ENCODE data around the gene ADI1.
"Not testable (repeated sequence)": the region's sequence is repeated elsewhere in the genome, so short reads cannot be mapped to it uniquely, and the experiment has no call there.

ADI1 gene

DNA sequence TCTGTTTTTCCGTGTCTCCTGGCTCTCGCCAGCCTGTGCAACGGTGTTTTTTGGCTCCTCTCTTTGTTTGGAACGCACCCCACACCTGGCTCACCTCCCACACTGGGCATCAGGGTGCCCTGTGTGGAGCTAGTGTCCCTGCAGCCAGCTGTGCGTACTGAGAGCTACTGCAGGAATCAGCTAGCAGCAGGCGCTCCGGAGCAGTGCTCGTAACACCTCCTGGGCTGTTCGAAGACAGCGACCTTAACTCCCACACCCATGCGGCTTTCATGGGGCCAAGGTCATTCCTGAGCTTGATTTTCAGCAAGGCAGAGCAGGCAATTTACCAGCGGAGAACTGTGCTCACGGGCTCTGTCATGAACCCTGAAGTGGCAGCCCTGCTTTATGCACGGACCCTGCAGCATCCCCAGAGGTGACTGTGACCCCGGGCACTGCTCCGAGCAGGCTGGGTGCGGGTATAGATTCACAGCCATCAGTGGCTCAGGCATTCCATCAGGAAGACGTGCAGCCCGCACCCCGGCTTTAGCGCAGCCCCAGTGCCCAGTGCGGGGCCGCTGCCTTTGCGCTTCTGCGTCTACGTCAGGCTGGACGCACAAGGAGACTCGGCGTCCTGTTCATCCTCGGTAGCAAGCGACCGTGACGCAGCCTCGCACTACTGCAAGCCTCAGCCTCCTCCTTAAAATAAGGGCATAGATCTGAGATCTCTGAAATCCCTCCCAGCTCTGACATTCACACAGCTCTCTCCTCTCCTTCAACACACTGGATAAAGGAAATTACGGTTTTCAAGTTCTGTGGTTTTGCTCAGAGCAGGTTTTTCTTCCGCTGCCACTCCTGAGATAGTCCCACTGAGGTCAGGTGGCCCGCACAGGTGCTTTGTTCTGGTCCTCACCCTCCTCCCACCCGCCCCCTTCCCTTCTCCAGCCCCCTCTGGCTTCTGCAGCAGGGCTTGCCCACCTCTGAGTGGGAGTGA lies 58.2 kb downstream of the ADI1 start:
- no peak for DNase-seq

DNA sequence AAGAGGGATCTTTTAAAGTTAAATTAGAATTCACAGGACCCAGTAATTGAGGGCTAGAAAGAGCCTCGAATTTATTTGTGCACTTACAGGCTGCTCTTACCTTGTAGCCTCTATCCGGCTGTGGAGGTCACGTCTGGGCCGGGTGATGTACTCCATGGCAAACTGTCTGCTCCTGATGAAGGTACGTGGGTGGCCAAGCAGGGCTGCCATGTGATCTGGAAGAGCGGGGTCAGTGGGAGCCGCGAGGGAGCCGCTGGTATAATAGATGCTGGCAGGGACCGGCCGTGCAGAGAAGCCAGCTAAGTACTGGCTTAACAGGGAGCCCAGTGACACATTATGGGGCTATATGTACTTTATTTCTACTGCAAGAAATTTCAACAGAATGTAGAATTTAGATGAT lies 59.2 kb downstream of the ADI1 start:
- DNase-seq, result no peak

DNA sequence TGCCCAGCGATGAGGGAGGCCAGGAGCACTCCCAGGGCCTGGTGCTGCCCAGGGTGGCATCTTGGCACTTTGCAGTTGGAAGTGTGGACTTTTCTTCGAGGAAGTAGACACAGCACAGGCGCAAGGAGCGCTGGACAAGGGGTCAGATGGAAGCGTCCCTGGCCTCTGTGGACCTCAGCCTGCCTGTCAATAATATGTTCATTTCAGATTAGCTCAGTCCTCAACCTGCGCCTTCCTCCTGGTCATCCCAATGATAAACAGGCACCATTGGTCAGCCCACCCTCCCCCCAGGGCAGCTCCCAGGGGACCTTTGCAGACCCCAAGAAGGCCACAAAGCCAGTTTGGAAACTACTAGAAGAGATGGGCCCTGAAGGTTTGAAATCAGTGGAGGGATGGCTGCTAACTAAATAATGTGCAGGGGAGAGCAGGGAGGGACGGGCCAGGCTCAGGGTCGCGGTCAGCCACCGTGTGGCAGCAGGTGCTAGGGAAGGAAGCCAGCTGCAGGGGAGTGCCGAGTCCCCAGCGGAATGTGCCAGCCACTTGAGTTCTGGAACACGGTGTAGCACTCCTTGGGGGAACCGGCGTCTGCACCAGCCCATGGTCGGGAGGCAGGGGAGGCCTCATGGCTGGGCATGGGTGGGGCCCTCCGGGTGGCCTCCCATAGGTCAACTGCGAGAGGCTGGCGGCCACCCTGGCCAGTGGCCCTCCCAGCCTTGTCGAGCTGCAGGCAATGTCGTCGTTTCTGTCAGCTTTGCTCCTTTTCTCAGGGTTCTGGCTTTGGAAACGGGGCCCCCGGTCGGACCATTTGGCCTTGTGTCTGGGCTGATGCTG lies 59.9 kb downstream of the ADI1 start:
- no peak for DNase-seq

DNA sequence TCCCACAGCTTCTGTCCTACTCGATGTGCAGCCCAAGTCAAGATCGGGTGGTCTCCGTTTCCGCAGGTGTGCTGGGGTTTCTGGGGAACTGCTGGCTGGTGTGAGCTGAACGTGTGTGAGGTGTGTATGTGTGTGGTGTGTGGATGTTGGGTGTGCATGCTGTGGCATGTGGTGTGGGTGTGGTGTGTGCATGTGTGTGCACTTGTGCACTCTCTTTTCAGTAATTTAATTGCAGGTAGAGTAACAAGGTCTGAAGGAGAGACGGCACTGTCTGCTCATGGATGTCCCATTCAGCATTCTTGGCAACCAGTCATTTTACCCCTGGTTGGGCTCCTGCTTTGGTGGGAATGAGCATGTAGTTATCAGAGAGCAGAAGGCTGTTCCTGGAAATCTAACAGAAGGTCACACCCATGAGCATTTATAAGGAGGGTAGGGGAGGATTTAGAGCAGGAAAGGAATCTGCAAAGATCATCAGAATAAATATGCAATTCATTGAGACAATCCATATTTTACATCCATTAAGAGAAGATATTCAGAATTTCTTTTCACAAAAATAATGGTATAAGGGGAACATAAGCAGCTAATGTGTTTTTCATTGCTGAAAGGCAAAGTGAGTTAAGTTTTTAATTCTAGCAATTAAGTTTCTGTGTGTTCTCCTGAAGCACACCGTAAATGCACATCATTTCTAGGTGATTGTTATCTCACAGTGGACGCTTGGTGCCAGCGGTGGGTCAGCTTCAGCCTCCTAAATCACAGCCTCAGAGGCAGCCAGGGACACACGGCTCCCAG lies 60.7 kb downstream of the ADI1 start:
- DNase-seq, result no peak

DNA sequence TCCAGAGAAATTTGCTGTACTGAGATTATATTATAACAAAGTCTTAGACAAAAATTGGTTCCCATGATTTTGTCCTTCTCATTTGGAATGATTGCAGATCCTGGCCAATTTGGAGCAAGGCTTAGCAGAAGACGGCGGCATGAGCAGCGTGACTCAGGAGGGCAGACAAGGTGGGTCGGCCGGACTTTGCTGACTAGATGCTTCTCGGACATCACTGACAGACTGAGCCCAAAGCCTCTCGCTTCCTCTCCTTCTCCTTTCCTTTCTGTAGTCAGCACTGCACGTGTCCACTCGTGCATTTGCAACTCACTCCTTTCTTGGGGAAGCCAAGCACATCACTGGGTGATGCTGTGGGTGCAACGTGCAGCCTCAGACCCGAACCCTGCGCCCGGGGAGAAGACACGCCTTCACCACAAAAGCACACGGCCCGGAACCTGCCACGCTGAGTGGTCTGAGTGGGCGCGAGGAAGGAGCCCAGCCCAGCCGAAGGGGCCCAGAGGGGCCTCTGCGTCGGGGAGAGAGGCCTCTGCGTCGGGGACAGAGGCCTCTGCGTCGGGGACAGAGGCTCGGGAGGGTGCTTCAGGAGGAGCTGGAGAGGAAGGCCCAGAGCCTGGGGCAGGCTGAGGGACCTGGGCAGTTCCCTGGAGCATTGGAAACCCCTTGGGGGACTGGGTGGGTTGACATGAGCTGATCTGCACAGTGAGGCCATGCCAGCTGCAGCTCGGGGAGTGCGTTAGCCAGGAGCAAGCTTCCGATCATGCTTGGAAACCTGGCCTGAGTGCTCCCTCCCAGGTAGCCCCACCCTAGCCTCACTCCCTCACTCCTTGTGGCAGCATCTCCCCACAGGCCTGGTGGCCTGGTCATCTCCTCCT lies 61.6 kb downstream of the ADI1 start:
- no peak for DNase-seq

DNA sequence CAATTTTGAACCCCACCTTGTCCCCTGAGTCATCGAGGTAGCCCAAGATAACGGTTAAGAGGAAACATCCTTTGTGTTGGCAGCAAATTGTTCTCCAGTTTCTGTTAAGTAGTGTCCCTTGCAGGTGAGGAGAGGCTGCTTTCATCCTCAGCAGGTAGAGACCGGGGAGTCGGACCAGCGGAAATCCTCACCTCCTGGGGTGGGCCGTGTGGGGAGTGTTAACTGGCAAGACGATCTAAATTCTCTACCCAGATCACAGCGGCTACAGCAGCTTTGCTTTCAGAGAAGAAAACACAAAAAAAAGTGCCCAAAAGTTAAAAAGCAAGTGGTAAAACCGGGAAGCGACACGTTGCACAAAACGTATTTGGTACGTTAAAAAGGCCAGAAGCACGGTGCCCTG lies 63.2 kb downstream of the ADI1 start:
- no peak for DNase-seq

DNA sequence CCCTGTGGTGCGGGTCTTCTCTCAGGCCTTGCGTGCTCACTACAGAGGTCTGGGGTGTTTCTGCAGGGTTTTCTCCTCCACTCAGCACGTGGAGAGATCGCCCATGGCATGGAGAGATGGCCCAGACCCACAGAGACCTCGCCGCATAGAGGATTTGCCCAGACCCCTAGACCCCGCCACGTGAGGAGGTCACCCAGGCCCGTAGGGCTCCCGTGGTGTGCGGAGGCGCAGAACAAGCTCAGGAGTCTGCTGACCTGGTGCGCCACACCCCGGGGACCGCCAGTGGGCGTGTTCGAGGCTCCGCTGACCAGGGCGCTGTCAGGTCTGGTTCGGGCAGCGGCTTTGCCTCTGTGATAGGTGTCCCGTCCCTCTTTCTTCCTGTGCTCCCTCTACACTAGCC lies 64.5 kb downstream of the ADI1 start:
- DNase-seq, result no peak

DNA sequence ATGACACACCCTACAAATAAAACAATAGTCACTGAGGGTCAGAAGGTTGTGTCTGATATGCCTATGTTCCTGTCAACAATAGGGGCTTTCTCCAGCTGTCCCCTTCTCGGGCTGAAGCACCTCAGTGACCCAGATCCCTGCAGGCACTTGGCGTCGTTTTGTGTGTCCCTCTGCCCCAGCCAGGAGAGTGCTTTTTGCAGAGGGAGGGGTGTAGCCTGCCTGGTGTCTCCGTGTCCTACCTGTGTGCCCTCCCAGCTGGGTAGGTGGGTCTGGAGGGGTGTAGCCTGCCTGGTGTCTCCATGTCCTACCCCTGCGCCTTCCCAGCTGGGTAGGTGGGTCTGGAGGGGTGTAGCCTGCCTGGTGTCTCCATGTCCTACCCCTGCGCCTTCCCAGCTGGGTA lies 65.3 kb downstream of the ADI1 start:
- DNase-seq, result not testable (repeated sequence)

DNA sequence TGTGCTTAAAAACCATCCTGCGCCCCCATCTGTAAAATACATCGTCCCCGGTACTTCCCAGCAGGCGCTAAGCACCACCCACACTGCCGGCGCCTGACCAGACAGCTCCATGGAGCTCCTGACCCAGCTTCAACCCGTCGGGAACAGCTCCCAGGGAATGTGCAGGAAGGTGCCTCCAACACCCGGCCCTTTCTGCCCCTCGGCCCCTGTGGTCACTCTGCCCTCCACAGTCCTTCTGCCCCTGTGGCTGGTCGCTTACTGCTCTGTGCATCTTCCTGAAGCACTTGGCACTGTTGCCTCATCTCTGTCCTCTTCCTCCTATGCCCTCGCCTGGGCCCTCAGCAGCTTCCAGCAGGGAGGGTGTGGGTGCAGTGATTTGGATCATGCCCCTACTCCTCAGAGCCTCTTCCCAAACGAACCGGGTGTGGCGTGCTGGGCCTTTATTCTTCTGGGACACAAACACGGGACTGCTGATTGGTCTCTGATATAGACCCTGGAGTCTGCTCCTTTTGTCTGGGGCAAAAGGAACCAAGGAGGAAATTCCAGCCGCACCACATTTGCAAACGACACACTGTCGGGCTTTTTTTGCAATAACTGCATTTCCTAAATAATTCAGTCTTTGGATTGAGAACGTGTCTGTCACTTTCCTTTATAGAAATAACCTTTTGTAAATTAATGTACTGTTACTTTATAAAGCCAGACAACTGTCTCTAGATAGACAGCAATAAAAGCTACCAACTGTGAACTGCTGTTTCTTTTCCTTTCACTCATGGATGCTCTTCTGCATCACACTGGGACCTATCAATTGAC lies 65.9 kb downstream of the ADI1 start:
- DNase-seq, result no peak

DNA sequence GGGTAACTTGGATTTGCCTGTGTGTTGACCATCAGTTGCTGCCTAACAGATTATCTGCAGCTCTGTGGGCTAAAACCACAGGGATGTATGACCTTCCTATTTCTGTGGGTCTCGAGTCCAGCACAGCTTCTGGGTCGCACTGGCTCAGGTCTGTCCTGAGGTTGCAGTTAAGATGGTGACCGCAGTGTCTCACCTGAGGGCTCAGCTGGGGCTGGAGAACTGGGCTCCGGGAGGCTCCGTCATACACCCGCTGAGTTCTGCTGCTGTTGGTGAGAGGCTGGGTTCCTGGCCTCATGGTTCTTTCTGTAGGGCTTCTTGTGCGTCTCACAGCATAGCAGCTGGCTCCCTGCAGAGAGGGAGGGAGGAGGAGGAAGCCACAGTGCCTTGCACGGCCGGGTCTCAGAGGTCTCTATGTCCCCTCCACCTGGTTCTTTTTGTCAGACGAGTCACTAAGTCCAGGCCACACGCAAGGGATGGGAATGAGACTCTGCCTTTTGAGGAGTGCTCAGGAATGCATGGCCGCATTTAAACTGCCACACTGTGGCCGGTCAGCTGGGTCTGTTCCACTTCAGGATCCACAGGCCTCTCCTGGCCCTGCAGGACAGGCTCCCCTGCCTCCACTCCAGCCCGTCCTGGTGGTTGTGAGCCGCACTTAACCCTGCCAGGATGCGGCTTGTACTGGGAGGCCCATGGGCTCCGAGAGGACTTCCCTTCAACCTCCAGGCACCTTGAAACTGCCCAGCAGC lies 67.2 kb downstream of the ADI1 start:
- DNase-seq, result no peak

DNA sequence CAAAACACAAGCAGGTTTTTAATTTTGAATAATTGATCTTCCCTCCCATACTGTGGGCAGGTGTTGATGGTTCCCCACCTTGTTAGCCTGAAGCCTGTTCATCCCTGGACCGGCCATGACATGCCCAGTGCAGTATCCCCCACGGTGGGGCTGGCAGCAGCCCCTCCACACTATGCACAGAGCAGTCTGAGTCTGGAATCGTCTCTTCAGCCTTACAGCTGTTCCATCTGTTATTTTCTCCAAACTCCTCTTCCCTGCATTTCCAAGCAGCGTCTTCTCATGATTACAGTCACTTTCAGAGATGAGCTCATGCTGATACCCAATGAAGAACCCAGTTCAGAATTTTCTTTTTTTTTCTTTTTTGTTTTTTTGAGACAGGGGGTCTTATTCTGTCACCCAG lies 68.2 kb downstream of the ADI1 start:
- DNase-seq, result no peak

DNA sequence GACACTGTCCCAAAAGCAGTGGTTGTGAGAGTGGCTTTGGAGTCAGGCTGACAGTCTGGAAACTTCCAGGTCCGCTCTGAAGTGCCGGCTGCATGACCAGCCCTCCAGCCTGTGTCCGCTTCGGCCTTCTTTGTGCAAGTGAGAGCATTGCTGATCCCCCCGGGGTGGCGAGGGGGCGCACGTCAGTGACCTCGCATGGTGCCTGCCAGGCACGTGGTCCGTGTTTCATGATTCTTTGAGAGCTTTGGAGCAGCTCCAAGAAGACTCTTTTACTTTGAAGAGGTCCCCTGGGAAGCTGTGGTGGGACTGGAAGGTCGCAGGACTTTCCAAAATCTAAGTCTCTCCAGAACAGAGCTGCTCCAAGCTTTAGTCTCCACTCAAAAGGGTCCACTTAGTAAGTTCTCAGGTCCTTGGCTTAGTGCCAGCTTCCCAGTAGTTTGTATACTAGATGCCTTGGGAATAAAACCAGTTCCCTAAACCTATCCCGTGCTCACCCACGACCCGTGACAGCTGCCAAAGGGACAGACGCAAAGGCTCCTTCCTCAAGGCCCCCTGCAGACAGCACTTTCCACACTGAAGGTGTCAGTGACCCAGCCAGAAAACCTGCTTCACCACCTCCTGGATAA lies 68.8 kb downstream of the ADI1 start:
- no peak for DNase-seq

DNA sequence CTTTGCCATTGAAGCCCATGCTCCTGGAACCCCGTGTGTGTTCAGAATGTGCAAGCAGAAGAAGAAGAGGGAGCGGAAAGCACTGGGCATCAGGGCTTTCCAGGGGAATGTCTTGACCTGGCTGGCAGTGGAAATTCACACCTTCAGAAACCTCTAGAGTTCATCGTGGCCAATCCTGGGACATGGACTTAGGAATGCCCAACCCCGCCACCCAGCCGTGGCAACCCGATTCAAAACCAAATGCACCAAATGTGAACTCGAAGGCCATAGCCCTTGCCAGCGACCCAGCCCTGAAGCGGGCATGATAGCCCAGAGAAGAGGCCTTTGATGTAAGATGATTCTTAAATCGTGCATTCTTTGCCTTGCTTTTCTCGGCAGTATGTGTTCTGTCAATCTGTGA lies 69.4 kb downstream of the ADI1 start:
- no peak for DNase-seq

DNA sequence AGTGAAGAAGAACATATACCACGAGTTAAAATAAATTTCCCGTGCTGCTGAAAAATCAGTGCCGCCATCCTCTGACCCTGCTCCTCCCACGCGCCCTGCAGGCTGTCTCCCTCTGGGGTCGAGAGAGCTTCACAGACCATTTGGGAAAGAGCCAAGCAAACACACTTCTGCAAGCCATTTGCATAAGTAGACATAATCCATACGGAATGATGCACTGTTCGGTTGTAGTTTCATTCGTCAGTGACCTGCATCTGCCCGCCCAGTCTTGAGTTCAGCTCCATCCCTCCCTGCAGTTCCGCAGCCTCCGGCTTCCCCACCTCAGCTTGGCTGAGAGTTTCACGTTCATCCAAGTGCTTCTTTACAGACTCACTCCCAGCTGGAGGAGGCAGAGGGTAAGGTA lies 70.2 kb downstream of the ADI1 start:
- DNase-seq, result no peak

DNA sequence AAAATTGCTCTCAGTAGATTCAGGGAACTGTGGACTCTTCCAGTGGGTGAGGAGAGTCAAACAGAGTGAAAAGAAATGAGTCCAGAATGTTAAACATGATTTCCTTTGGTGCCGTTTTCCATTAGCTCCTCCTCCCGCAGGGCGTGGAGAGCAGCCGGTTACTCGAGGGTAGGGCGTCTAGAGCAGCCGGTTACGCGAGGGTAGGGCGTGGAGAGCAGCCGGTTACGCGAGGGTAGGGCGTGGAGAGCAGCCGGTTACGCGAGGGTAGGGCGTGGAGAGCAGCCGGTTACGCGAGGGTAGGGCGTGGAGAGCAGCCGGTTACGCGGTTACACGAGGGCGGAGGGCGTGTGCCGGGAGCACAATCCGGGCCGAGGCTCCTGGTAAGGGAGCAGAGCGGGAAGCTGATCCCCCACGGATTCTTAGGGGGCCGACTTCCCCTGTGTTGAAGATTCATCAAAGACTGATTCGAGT lies 70.9 kb downstream of the ADI1 start:
- not testable (repeated sequence) for DNase-seq

DNA sequence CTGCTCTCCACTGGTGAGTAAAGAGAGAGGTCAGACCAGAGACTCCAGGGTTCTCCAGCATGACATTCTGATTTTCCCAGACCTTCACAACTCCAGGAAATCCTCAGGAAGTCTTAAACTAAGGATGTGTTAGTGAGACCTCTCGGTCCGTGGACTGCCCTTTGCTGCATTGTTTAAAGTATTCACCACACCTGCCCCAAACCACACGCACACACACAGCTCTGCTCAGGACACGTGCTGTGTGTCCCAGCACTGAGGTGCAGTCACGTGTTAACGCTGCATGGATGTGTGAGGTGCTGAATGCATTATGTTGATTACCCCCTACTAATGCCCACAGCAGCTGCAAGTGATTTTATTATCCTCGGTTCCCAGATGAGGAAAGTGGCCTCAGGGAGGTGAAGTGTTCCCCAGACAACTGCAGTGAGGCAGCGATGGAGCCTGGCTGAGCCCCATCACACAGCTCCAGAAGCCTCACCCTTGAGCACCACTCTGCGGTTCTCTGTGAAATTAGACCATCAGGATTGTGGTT lies 71.5 kb downstream of the ADI1 start:
- no peak for DNase-seq
